Measurements from ENCODE around the gene CPD. TPM values are rescaled to one million over a fixed set of nuclear protein-coding genes. Genes with fewer than 3 reads are reported as not detected.

CPD gene
- total and polyA plus RNA-seq, 2 of the 13 experiments (the other 11 are each of a cell fraction or from before 2014, with no cell fraction given): 46.1 to 72.3 TPM

DNA sequence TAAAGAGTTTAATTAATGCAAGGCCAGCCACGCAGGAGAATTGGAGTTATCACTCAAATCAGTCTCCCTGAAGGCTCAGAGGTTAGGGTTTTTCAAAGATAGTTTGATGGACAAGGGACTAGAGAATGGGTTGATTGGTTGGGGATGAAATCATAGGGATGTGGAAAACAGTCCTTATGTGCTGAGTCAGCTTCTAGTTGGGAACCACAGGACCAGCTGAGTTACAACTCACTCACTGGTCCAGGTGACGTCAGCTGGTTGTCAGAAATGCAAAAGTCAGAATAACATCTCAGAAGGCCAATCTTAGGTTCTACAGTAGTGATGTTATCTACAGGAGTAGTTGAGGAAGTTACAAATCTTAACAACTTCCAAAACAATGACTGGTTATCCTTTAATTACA is 47.6 kb downstream of the CPD start:
- WGBS (ENCODE audit: low lambda C conversion rate): 98% methylated on average over 2 of the region's 2 CpGs

More for the DNA sequence above, 47.6 kb downstream of the CPD start:
- ATAC-seq (no peak), DNase-seq (ENCODE audit: low spot score) (no peak), FAIRE-seq (peak; percentile 12)
- no peak overlapping the region for H3K9ac ChIP-seq (ENCODE audit: insufficient read depth, low read depth, low read length)
- in situ Hi-C loops (cut with HindIII; ENCODE audit: extremely low pct_ligation_motif_present, low pct_unique_long_range_greater_than_20kb): no loop called here
- no peaks in the 10 kb centered on the region for H3K9me3 ChIP-seq (ENCODE audit: low read length)
- POLR2A ChIA-PET: no interaction called here
- no peak overlapping the region for H3K4me2 ChIP-seq (ENCODE audit: low read depth, low read length)
- peaks cover 2% of the 10 kb centered on the region for H3K79me2 ChIP-seq (ENCODE audit: insufficient read depth, low read length)
- no peak overlapping the region for H3K4me3 ChIP-seq (replicated peaks in 1 of 3; ENCODE audit: insufficient read depth in 1 of 3, low read depth in 2 of 3, low read length in 3 of 3)
- no peak overlapping the region for H2AFZ ChIP-seq (ENCODE audit: low read length)
- TF ChIP-seq, protein P1, sequence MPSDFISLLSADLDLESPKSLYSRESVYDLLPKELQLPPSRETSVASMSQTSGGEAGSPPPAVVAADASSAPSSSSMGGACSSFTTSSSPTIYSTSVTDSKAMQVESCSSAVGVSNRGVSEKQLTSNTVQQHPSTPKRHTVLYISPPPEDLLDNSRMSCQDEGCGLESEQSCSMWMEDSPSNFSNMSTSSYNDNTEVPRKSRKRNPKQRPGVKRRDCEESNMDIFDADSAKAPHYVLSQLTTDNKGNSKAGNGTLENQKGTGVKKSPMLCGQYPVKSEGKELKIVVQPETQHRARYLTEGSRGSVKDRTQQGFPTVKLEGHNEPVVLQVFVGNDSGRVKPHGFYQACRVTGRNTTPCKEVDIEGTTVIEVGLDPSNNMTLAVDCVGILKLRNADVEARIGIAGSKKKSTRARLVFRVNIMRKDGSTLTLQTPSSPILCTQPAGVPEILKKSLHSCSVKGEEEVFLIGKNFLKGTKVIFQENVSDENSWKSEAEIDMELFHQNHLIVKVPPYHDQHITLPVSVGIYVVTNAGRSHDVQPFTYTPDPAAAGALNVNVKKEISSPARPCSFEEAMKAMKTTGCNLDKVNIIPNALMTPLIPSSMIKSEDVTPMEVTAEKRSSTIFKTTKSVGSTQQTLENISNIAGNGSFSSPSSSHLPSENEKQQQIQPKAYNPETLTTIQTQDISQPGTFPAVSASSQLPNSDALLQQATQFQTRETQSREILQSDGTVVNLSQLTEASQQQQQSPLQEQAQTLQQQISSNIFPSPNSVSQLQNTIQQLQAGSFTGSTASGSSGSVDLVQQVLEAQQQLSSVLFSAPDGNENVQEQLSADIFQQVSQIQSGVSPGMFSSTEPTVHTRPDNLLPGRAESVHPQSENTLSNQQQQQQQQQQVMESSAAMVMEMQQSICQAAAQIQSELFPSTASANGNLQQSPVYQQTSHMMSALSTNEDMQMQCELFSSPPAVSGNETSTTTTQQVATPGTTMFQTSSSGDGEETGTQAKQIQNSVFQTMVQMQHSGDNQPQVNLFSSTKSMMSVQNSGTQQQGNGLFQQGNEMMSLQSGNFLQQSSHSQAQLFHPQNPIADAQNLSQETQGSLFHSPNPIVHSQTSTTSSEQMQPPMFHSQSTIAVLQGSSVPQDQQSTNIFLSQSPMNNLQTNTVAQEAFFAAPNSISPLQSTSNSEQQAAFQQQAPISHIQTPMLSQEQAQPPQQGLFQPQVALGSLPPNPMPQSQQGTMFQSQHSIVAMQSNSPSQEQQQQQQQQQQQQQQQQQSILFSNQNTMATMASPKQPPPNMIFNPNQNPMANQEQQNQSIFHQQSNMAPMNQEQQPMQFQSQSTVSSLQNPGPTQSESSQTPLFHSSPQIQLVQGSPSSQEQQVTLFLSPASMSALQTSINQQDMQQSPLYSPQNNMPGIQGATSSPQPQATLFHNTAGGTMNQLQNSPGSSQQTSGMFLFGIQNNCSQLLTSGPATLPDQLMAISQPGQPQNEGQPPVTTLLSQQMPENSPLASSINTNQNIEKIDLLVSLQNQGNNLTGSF (CRISPR knock-in tag; IDR thresholded peaks at IDR 0.05): no peak
- TF ChIP-seq CC2D1A (CRISPR knock-in tag; IDR thresholded peaks at IDR 0.05) (no peak), MAFK (conservative IDR thresholded peaks at IDR 0.05 in 1 of 2, IDR thresholded peaks at IDR 0.05 in 1 of 2; ENCODE audit: low read length in 2 of 2) (peak; percentile 95 to 97), MAFF (IDR thresholded peaks at IDR 0.05; ENCODE audit: low read depth, low read length) (peak; percentile 95)
- no peaks in the 10 kb centered on the region for H3K4me1 ChIP-seq (ENCODE audit: insufficient read depth, low read length)
- CTCF ChIA-PET (ENCODE audit: low intra/inter-chr PET ratio, low total read pairs): no interaction called here
- intact Hi-C loops (cut with micrococcal nuclease; ENCODE audit: unreplicated experiment): no loop called here
- no peaks in the 10 kb centered on the region for H3K27me3 ChIP-seq (ENCODE audit: control insufficient read depth in 1 of 2, insufficient read depth in 2 of 2, low read length in 2 of 2)
- H3K27ac ChIP-seq (ENCODE audit: extremely low read length, insufficient read depth, low read length): no peak overlapping the region
- BruUV-seq (replicated peaks): no TSS peak
- no peaks in the 10 kb centered on the region for H4K20me1 ChIP-seq (ENCODE audit: insufficient read depth, low read length)
- peaks cover 5 to 53% of the 10 kb centered on the region in 2 experiments; a peak in 4 of 5 replicates for H3K36me3 ChIP-seq (replicated peaks in 1 of 2; ENCODE audit: control insufficient read depth in 1 of 2, insufficient read depth in 2 of 2, low read length in 2 of 2)
